Stimulated activated CD4-positive, alpha-beta T cell treated with anti-CD3 and anti-CD28 coated beads, Interleukin-2, amount 100 ng/mL, for 4 hours (primary cell): ENCODE results near the gene MRPS11.
"Not testable (repeated sequence)": the region's sequence is repeated elsewhere in the genome, so short reads cannot be mapped to it uniquely, and the experiment has no call there.

Experiments
- DNase-seq: peaks from one replicate; pipeline ENCODE4 v3.0.0-alpha.2; 2020; ENCODE audit warnings: low read depth

MRPS11 gene

DNA sequence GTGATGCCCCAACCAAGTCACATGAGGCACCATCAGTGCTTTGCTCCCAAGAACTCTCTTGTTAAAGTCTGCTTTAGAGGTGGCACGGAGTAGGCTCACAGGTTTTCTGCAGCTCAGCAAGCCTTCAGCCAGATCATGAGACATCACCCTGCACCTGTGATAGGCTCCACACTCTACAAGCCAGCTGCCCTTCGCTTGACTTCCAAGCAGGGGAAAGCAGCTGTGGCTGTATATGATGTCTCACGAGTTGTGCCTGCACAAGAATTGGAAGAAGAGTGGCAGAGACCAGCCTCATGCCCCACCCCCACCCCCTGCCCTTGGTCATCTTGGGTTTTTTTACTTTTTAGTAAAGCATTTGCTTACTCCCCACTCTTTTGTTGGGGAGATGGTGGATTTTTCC lies 22.5 kb downstream of the MRPS11 start:
- DNase-seq = no peak

DNA sequence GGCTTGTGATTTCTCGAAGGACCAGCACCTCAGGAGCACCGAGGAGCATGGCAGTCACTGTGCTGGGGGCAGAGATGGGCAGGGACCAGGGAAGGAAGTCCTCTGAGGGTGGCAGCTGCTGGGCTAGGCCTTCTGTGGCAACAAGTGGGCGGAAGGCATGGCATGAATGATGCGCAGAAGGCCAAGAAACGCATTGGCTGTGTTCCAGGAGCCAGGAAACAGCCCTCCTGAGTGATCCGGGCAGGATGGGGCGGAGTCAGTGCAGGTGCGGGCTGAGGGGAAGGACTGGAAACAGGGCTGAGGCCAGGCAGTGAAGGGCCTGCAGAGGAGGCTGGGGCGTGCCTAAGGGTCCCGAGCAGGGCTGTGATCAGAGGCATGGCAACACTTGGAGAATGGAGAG lies 23.6 kb downstream of the MRPS11 start:
- DNase-seq = no peak

DNA sequence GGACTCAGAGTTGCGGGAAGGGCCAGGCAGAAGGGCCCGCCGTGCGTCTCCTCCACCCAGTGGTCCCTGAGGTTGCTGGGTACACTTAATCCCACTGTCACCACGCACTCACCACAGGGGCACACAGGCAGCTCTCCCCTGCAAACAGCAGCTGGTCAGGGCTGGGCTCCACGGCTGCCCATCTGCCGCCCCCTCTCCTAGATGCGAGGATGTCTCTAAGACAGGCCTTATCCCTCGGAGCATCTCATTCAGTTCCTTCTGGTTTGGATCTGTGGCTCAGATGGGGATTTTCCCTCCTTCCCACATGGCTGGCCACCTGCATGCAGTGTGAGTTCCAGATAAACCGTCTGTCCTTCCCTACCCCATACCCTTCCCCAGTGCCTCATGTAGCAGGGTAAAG lies 26.3 kb downstream of the MRPS11 start:
- DNase-seq = no peak

DNA sequence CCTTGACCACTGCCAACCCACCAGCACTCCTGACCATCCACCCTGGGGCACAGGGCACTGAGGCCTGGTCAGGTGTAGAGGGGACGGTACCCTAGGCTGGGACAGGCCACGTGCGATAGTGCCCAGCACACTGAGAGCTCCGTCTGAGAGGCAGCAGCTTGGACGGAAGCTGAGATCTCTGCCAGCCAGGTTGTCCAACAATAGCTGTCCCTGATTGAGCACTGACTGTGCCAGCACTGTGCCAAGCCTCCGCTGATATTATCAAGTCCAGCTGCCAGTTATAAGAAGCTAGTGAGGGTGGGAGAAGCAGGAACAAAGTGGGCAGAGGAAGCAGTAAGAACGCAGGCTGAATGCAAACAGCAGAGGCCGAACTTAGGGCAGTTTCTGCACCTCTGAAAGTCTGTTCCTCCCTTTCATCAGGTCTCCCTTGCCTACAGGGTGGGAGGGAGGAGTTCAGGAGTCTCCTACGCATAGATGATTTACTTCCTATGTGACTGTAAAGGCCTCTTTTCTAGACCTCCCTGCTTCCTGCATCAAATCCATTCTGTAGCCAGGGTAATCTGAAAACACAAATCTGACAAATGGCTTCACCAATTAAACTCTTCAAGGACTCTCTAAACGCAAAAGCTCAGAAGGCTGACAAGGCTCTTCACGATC lies 29.7 kb downstream of the MRPS11 start:
- DNase-seq = no peak

DNA sequence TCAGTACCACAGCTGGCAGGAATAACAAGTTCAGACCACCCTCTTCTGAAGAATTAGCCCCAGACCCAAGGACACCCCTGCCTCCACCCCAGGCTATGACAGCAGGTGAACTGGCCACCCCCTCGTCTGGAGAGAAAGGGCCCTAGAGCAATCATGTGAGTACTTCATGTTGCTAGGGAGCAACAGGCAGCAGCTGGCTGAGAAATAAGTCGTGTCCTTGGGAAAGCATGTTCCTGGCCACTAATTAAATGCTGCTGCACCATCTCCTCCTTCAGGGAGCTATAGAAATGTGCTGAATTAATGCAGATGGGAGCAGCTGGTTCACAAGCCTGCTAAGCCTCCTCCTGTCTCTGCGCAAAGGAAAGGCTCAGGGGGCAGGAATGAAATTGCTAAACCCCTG lies 31.5 kb downstream of the MRPS11 start:
- no peak for DNase-seq

DNA sequence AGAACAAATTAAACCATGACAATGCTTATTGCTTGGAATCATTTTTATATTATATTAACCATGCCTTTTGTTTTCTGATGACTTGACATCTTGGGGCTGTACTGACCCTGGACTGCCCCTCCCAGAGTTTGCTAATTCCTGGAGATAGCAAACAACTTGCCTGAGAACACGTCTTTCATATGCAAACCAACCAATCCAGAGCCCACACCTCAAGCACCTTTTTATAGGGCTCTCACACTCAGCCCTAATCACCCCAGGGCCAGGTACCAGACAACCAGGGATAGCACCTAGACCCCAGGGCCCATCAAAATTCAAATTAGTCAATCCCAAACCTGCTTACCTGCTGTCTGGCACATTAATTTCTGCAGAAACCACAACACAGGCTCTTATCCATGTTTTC lies 36.9 kb downstream of the MRPS11 start:
- DNase-seq = no peak

DNA sequence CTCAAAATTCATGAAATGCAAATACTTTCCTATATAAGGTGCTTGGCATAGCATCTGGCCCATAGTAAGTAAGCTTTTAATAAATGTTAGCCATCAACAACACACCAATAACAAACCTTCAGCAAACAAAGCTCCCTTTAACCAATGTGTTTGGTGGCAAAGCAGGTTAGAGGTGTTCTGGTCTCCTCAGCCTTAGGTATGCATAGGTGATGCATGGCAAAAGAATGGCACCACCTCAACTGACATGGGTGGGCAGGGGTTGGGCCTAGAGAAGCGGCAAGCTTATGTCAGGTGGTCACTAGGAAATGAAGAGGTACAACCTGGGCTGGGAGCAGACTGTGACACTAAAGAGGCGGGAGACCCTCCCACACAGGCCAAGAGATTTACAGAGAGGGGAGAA lies 38.2 kb downstream of the MRPS11 start:
- DNase-seq = no peak

DNA sequence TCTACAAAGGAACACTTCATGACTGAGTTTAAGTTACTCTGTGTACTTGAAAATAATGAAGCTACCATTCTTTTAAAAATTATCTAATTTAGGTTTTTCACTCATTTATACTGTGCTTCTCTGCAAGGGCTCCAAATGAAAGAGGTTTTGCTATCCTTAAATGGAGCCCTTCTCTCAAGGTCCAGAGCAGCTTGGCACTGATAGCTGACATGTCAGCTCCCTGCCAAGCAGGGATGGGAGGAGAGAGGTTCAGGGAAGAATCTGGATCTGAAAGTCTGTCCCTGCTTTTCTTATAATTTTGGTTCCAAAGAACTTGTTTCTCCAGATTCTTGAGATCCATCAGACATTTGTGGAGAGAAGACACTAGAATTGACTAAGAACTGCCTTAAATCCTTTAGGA lies 39.1 kb downstream of the MRPS11 start:
- DNase-seq = no peak

DNA sequence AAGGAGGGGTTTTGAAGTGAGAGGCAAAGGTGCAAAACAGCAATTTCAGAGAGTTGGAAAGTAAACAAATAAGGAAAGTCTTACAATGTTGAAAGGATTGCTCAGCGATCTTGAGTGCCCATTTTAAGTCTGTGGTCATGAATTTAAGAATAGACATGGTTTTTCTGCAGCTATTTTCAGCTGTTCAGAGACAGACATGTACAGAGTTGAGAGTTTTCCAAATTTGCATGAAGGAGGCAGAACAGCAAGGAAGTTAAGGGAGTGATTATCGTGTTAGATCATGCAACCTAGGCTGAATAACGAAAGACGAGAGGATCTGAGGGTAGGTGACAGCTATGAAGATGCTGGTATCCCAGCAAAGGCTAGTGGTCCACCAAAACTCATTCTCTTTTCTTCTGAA lies 41.8 kb downstream of the MRPS11 start:
- DNase-seq = no peak

DNA sequence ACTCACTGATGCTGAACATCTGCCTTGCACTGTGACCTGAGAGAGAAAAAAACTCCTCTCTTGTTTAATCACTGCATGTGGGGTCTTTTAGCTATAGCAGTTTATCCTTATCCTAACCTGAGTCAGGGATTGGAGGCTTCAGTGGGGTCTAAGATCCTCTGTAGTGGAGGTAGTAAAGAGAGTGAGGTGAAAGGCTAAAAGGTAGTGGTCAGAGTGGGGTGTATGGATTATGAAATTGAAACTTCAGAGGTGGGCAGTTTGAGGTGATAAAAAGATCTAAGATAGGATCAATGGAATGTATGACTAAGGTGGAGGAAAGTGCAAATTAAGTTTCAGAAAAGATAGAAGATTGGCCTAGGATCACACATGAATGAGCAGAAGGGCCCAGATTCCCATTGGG lies 42.5 kb downstream of the MRPS11 start:
- no peak for DNase-seq

DNA sequence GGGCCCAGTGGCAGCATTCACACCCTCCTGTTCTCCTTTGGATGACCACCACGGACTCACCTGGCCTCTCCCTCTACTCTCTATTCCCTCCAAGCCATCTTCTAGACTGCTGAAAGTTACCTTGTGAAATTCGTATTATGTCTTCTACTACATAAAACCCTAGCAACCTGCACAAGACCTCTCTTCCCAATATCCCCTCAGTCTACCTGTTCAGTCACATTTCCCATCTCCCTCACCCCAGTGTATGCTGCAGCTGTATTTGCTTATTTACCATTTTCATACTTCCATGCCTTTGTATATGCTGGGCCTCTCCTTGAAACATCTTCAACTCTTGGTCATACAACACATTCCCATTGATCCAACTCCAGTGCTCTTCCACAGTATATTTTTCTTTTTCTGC lies 43.7 kb downstream of the MRPS11 start:
- DNase-seq = no peak

DNA sequence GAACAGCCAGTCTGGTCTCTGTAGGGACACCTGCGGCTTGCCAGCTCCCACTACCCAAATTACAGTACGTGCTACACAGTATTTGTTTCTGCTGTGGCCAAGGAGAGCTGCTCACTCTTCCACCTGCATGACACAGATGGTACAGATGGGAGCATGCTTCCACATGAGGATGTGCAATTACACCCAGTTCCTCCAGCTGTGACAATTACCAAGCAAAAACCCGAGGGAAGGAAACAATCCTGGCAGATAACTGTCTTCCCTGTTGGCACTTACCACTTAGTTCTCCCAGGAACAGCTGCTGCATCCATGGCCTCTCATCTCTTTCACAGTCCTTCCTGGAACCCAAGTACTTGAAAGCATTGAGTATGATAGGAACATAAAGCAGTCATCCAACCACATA lies 44.6 kb downstream of the MRPS11 start:
- DNase-seq = no peak

DNA sequence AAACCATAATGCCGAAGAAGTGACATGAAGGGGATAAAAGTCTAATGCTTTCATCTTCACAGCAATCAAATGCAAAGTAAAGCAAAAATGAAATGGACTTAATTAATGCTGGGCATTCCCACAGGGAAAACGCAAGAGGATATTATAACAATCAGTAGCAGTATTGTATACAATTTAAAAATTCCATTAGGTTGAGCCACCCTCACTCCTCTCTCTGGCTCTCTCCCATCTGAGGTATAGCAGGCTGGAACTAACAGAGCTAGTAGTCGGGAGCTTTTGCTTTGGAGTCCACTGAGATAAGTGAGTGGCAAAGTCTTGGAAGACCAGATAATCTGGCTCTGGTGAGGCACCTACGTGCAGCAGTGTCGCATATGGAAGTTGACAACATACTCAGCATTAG lies 45.1 kb downstream of the MRPS11 start:
- no peak for DNase-seq

DNA sequence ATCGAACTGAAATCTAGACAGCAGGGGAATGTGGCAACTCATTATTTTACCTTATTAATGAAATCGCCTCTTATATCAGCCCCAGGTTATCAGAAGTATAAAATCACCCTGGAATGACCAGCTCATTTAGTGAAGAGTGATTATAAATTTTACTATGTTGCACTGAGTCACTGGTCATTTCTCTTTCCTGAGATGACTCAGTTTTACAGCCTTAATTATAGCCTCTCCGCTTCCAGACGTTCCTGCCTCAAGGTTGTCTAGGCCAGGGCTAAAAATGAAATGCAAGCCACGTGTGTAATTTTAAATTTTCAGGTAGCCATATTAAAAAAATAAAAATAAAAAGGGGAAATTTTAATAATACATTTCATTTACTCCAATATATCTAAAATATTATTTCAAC lies 45.7 kb downstream of the MRPS11 start:
- no peak for DNase-seq

DNA sequence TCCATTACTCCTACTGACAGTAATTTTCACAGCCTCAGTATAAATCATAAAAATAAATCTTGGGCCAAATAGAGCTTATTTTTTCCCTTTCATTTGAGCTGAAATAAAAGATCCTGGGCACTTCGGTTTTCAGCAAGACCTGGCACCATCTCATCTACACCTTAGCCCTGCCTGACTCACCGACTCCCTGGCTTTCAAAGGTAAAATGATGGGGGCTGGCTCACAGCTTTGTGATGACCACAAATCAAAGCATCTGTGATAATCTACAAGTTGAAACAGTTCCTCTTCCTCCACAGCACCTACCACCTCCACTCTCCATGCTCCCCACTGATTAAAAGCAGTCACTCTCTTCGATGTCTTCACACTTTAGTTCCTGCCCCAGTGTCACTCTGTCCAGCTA lies 51.4 kb downstream of the MRPS11 start:
- DNase-seq = no peak

DNA sequence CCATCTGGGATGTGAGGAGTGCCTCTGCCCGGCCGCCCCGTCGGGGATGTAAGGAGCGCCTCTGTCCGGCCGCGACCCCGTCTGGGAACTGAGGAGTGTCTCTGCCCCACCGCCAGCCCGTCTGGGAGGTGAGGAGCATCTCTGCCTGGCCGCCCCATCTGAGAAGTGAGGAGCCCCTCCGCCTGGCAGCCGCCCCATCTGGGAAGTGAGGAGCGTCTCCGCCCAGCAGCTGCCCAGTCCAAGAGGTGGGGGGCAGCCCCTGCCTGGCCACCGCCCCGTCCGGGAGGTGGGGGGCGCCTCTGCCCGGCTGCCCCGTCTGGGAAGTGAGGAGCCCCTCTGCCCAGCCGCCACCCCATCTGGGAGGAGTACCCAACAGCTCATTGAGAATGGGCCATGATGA lies 56.6 kb downstream of the MRPS11 start:
- not testable (repeated sequence) for DNase-seq

DNA sequence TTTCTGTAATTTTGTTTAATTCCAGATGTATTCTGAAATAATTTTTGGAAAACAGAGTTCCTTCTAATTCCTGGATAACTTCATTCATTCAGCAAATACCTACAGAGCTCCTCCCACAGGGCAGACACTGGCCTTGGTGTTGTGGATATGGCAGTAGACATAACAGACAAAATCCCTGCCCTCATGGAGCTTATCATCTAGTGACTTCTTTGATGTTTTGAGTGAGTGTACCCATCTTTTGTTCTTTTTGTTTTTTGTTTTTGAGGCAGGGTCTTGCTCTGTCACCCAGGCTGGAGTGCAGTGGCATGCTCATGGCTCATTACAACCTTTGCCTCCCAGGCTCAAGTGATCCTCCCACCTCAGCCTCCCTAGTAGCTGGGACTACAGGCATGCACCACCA lies 57.9 kb downstream of the MRPS11 start:
- no peak for DNase-seq

DNA sequence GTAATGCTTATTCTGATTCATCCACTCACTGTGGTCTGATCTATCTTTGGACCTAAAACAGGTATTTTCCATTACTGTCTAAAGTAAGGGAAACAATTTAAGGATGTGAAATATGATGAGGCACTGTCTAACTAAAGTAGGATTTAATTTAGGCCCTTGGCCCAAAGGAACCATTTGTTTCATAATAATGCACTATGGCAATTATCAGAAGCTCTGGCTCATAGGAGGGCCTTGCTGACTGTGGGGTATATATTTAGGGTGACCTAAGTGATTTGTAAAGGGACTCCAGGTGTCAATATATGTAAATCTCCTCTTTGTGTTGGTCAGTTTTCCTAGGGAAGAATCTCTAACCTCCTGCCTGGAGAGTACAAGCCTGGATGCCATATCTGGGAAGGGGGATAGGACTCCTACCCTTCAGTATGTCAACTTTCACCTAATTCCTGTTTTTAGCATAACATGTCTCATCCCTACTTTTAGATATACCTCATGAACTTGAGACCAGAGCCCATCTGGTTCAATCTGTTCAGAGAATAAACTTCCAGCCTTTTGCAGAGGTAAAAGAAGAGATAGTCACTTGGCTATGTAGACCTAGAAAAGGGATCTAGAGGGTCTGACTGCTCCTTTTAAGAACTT lies 58.9 kb downstream of the MRPS11 start:
- DNase-seq = no peak

DNA sequence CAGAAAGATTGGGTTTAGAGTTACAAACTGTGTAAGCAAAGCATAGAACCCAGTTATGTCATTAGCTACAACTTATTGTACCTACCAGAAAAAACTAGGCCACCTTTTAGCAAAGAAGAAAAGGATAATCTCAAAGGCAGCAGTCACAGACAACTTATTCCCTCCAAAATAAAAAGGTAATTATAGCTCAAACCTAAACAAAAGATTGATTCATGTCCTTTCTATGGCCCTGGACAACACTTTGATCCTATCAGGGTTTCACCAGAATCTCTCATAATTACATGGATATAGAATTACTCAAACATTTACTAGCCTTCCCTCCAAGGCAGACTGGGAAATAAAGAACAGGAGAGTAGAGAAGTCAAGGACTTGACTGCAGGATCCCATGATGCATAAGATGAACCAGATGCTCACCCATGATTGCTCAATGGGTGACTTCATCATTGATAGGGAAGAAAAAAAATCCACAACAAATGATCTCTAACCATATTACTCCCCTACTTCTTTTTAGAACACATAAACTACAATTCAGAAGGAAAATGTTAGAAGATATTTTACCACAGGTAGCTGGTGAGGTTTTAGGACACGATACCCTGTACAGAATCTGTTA lies 61.6 kb downstream of the MRPS11 start:
- no peak for DNase-seq
